Stimulated activated naive CD4-positive, alpha-beta T cell (primary cell): ENCODE results near the gene B3GALT2.

Experiments used
- DNase-seq, 6 experiments: peaks; one replicate each; lab custom pipeline; 2025; lab: John Stamatoyannopoulos, UW

B3GALT2 gene

DNA sequence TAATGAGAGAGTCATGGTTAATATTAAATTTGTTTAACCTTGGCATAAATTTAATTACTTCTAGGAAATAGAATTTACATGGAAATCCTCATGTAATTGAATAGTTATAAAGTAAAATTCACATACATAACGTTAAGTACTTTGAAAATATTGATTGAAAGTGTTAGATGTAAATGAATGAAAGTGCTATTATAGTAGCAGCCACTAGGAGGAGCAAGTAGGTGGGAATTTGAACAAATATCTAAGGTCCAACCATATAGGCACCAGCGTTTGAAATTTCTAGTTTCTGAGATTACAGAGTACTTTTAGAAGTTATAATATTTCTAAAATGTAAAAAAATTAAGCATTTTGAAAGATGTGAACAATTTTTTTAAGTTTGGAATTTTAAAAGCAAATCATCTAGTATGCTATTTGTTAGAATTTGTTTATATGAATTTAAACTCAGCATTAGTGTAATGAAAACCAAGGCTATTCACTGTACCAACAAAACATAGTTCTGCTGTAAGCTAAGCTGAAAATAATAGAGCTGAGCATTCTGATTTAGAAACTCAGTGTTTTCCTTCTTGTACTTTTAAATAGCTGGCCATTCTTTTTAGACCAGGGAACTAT is 3.3 kb downstream of the B3GALT2 start:
- peak in 3 of 6 experiments; percentile 17 to 67 (median 55) for DNase-seq

DNA sequence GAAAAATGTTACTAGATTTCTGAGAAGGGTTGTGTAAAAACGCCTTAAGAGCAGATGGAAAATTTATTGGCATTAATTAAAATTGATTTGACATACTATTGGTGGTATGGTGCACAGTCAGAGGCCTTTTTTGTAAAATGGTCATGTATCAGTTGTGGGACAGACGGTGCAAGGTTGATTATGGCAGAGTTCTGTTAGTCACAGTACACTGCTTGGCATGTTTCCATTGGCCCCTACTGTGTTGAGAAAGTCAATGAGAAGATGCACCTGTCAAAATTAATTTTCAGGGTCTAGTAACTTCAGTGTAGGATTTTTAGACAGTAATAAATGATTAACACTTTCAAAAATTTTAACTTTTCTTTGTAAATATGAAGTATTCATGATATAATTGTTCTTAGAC is 4.4 kb downstream of the B3GALT2 start:
- no peak for DNase-seq

DNA sequence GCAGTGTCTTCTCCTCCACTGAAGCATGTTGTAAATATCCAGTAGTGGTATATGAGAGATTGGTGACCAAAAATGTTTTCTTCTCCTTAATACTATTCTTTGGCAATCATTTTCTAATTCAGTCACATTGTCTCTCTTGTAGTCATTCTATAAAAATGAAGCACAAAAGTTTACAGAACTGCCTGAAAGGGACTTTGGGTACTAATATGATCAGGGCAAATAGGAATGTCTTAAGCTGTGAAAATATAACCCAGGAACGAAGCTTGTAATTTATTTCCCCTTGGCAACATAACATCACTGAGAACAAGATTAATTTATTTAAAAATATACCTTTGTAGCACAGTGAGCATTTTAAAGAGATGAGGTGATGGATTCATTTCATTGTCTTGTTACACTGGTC is 4.9 kb downstream of the B3GALT2 start:
- DNase-seq, result no peak

DNA sequence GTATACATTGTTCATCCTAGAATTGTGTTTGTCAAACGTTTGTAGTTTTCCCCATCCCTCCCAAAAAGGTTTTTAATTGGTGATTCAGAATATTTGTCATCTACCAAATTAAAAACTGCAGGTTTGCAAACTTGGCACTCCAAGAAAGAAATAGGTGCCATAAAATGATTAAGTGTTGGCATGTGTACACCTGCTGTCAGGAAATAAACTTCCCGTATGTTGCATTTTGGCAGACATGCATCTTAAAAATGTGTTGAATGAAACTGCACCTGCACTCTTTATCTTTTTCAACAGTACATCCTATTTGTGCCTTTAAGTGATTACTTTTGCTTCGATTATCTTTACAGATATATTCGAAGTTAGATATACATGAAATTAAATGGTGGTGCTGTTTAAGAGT is 7.3 kb downstream of the B3GALT2 start:
- DNase-seq, result no peak

DNA sequence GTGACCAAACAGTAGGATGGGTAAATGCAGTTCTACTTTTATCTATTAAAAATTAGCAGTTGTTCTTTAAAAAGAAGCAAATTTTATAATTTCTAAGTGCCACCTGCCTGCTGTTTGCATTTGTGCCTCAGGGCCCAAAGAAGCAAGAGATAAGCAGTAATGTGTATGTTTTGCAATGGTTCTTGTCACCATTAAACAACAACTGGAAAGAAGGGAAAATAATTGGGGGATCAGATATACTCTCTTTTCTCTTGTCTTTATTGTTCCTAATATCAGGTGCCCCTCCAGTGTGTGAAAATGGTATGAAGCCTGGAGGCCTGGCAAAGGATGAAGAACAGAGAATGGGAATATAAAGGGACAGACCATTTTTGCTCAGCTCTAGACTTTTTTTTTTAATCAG is 9.6 kb downstream of the B3GALT2 start:
- no peak for DNase-seq

DNA sequence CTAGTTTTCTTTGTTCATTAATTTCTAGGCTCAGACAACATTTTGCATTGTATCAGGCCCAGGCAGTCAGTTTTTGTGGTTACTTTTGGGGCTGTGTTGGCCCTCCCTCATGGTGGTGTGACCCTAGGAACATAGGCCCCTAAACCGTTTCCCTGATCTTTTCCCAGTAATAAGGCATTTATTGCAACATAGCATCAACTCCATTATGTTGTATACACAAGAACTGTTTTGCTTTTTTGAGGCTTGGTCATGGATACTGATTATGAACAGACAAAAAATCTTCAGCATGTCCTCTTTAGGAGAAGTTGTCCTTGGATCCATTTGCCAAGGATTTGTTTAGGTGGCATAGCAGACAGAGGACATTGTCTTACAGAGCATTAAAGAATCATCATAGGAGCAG is 10.3 kb downstream of the B3GALT2 start:
- no peak for DNase-seq

DNA sequence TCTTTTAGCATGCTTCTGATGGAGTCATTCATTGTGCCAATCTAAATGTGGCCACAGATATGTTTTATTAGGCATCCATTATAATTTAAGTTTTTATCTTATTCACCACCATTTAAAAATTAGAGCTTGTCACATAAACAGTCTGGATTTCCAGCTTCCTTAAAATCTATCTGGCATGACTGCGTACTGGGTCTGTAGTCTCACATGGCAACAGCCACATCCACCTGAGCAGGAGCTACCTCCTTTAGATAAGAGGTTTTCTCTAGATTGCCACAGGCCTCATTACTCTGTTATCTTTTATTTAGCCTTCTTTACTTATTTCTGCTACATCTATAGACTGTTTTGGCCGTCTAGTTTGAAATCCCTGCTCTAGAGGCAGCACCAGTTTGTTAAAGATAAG is 29.1 kb downstream of the B3GALT2 start:
- DNase-seq, result no peak

DNA sequence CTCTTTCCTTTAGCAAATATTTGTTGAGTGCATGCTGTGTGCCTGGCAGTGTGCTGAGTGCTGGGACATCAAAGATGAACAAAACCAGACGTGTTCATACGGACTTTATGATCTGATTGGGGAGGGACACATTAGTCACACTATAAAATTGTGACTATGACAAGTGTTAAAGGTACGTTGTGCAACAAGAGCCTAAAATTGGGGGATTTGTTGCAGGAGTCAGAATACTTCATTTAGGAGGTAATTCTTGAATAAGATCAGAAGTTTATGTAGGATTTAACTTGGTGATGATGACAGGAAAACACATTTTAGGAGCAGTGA is 29.6 kb downstream of the B3GALT2 start:
- no peak for DNase-seq

DNA sequence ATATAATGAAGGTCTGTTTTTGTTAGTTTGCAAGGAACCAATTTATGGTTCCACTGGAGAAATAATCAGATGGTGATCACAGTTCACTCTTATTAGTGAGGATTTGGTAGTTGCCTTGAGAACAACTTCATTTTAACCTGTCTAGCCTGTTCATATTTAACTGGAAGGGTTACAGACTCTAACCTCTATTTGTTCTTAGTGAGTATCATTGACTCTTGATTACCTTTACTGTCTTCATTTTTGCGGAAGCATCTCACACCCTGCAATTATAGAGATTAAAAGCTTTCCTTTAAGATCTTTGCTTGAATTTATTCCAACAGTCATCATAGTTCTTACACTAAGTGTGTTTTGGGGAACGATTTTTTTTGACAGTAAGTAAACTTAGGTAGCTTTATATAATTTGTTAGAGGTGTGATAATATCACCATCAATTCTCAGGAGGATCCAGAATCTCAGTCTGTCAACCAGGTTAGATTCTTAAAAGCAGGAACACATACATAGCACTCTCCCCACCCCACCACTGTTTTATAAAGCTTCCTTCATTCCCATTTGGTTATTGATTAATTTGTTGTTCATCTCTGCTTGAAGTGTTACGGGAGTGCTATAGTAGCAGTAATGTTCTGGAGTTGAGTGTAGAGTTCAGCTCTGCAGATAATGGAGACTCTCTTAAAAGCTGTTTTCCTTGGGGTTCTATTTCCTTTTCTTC is 30.1 kb downstream of the B3GALT2 start:
- DNase-seq, result no peak

DNA sequence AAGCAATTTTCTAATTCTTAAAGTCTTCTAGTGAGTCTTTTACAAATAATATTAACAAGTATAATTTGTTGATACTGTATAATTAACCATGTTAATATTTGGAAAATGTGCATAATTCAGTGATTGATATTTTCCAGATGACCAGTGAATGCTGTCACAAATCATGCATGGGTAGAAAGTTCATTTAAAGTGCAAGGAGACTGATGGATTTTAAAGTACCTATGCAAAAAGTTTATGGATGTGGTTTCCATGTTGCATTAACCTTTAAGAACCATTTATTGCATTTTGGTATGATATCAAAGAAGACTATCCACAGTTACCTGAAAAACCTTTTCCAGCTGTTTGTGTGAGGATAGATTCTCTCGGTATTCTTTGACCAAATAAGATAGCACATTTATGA is 41.4 kb downstream of the B3GALT2 start:
- no peak for DNase-seq

DNA sequence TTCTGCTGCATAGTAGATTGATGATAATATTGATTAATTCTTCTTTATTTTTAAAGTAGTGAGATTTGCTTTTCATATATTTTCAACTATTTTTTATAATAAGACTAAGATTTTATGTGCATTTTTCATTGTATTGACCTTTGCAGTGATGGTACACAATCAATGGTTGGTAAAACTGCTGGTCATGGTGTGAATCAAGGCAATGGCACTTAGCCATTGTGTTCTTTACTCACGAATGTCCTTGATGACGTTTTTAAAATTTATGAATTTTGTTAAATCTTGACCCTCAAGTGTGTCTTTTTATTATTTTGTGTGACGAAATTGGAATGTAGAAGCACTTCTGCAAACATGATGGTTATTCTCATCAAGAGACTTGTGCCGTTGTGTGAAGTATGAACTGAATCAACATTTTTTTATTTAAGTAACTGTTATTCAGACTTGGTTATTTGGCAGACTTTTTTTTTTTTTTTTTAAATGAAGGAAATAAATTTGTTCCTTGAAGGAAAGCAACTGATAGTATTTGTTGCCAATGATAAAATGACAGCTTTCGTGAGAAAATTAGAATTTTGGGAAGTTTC is 42.0 kb downstream of the B3GALT2 start:
- no peak for DNase-seq

DNA sequence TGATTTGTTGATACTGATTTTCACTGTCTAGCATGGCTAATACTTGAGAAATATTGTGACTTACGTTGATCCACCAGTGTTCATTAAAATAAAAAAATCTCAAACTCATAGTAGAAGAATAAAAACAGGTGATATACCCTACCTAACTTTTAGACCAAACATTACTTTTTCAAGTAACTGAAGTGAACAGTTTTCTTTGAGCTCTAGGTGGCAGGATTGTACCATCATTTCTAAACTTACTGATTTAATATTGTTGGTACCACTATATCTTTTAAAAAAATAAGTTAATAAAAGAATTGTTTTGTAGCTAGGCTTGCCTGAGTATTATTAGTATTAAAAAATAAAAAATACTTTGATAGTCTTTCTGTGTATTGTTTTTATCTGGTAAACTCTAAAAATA is 43.1 kb downstream of the B3GALT2 start:
- DNase-seq, result peak in 1 of 6 experiments; percentile 6

DNA sequence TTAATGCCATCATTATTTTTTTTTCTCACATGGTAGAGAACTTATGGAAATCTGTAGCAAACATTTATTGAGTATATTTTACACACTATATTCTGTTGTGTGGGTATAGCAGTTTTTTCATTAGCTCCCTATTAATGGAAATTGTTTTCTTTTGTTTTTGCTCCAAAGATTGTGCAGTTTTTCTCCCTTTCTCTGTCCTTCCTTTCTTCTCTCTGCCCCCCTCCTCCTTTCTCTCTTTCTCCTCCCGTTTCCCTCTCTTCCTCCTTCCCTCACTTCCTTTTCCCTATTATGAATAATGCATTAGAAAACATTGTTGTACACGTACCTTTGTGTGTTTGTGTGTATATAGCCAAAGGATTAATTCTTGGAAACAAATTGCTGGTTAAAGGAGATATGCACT is 44.0 kb downstream of the B3GALT2 start:
- DNase-seq, result no peak

DNA sequence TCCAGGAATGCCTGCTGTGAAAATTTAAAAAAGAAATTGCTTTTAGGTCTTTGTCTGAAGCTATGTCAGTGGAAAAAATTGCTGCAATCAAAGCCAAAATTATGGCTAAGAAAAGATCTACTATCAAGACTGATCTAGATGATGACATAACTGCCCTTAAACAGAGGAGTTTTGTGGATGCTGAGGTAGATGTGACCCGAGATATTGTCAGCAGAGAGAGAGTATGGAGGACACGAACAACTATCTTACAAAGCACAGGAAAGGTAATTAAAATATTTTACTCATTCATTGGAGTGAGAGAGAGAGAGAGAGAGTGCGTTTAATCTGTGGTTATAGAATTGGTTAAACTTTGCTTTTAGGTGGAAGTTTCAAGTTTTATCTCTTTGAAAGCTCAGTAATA is 44.6 kb downstream of the B3GALT2 start:
- DNase-seq, result no peak

DNA sequence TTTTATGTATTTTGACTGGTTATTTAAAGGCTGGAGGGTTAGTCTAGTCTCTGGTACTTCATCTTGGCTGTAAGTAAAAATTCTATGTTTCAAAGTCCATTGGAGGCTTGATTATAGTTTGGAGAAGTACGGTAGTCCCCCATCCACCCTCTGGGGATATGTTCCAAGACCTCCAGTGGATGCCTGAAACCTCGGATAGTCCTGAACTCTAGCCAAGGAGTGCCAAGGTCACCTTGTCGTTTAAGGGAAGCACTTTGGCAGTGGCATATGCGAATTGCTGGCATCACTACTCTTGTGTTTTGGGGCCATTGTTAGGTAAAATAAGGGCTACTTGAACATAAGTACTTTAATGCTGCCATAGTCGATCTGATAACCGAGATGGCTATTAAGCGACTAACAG is 46.2 kb downstream of the B3GALT2 start:
- no peak for DNase-seq

DNA sequence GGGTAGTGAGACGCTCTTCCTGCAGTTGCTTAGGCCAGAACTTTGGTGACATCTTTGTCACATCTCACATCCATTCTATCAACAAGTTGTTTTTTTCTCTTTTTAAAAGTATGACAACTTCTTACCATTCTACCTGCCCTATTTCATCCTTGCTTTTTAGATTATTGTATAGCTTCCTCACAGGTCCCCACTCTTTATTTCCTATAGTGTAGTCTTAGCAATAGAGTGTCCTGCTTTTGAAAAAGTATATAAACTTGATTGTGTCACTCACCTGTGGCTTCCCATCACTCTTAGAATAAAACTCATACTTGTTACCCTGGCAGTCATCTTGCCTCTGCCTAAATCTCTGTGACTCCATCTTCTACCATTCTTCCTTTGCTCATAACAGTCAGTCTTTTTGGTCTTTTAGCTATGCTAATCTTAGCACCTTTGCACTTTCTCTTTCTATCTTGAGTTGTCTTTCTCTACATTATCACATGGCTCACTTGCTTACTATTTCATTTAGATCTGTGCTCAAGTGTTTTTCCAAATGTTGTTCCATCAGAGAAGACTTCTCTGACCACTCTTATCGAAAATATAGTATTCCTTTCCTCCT is 55.0 kb downstream of the B3GALT2 start:
- no peak for DNase-seq
